Fibroblast of villous mesenchyme (primary cell): Measurements from ENCODE around the gene HYAL3. TPM values are rescaled to one million over a fixed set of nuclear protein-coding genes. Genes with fewer than 3 reads are reported as not detected.
"Not testable (repeated sequence)": the region's sequence is repeated elsewhere in the genome, so short reads cannot be mapped to it uniquely, and the experiment has no call there.

Experiments
- DNase-seq: peaks from one replicate; pipeline ENCODE4 v3.0.0-alpha.2; 2010; ENCODE audit warnings: low read depth
- H3K4me3 ChIP-seq: 2 replicates; pipeline ENCODE4 v1.5.1; 2011; ENCODE audit warnings: low read depth, mild to moderate bottlenecking, low read length
- total RNA-seq: library from RNA; depleted of rRNA; stranded (reverse); fragments of >200 nt; gene quantifications from 2 replicates; pipeline ENCODE4 v1.2.3, GENCODE V29; 2012
- TF ChIP-seq, protein P1 (sequence below): IDR thresholded peaks from 2 replicates; pipeline ENCODE4 v1.5.1; 2012; ENCODE audit warnings: low read depth, mild to moderate bottlenecking, low read length; ENCODE audit not compliant: insufficient read depth

Gene HYAL3
- total RNA-seq, 1 donor, result 6.5 TPM

DNA sequence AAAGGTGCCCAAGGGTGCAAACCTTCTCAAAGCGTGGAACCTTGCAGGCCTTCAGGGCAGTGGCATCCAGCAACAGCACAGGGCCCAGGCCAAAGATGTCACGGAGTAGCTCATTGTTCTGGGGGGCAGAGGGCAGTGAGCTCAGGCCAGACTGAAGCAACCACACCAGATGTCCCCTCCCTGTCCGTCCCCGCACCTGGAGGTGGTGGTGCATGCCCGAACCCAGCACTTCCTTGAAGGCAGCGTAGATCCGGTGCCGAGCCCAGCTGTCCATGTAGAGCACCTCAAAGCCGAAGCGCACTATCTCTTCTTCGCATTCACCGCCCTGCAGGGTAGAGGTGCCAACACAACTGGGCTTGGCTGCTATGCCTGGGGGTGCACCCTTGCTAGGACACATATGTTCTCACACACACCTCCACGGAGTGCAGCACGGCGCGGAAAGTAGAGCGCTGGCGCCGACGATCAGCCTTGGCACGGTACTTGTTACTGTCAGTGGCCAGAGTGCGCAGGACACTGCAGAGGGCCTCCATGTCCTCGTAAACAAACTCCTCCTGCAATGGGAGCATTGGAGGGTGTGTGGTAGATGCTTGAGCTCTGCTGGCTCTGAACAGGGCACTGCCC is 10.7 kb downstream of the HYAL3 start:
- TF ChIP-seq, protein P1, sequence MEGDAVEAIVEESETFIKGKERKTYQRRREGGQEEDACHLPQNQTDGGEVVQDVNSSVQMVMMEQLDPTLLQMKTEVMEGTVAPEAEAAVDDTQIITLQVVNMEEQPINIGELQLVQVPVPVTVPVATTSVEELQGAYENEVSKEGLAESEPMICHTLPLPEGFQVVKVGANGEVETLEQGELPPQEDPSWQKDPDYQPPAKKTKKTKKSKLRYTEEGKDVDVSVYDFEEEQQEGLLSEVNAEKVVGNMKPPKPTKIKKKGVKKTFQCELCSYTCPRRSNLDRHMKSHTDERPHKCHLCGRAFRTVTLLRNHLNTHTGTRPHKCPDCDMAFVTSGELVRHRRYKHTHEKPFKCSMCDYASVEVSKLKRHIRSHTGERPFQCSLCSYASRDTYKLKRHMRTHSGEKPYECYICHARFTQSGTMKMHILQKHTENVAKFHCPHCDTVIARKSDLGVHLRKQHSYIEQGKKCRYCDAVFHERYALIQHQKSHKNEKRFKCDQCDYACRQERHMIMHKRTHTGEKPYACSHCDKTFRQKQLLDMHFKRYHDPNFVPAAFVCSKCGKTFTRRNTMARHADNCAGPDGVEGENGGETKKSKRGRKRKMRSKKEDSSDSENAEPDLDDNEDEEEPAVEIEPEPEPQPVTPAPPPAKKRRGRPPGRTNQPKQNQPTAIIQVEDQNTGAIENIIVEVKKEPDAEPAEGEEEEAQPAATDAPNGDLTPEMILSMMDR, result no peak
- DNase-seq, result no peak
- H3K4me3 ChIP-seq, result no peak overlapping the region

DNA sequence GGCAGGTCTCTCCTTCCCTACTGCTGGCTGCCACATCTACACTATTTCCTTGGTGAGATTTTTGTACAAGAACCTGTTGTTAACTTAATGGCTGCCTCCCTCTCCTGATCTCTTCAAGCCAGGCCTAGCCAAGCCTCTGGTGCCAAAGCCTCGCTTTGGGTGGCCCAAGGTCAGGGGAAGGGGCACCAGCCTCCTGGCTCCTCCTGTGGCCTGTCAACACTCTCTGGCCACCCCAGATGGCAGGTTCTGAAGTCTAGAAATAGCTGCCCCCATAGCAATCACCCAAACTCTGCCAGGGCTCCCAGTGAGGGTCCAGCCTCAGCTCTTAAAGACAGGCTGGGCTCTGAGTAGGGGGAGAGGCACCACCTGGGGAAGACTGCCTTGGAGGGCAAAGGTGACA is 11.9 kb downstream of the HYAL3 start:
- TF ChIP-seq, protein P1, result no peak

DNA sequence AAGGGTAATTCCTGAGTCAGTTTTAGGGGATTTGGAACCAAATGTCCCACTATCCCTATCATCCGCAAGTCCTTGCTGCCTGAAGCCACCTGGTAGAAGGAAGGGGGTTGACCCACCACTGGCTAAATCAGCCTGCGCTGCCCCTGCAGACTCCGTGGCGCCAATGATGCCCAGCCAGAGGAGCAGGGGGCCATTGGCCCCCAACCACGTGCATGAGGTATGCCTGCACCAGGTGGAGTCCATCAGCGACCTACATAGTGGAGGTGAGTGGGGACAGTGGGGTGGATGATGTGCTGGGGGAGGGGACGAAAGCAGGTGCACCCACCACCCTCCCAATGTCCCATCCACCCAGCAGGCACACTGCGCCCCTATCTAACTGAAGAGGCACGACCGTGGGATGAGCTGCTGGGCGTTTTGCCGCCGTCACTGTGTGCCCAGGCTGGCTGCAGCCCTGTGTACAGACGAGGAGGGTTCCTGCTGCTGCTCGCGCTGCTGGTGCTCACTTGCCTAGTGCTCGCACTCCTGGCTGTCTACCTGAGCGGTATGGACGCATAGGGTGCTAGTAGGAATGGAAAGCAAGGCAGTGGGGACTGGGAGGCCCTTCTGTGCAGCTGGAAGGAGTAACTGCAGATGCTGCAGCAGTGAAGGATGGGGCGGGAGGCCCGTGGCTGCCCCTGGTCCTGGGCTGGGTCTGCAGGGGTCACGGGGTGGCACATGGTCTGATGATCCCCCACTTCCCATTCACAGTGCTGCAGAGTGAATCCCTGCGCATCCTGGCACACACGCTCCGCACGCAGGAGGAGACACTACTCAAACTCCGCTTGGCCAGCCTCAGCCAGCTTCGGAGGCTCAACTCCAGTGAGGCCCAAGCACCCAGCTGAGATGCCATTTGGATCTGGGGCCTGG is 12.6 kb downstream of the HYAL3 start:
- TF ChIP-seq, protein P1, result no peak
- DNase-seq, result no peak
- H3K4me3 ChIP-seq, result no peak overlapping the region

More for the DNA sequence above, 11.9 kb downstream of the HYAL3 start:
- no peak for DNase-seq
- H3K4me3 ChIP-seq, result no peak overlapping the region

DNA sequence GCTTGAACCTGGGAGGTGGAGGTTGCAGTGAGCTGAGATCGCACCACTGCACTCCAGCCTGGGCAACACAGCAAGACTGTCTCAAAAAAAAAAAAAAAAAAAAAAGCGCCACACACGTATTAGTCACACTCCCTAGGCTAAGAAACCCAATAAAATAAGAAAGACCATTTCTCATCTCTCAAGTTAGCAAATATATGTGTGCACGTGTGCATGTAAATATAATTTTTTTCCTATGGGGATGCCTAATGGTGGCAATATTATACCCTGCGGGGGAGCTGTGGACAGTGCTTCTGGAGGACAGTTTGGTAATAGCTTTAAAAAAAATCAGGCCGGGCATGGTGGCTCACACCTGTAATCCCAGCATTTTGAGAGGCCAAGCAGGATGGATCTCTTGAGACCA is 15.1 kb downstream of the HYAL3 start:
- DNase-seq, result not testable (repeated sequence)

DNA sequence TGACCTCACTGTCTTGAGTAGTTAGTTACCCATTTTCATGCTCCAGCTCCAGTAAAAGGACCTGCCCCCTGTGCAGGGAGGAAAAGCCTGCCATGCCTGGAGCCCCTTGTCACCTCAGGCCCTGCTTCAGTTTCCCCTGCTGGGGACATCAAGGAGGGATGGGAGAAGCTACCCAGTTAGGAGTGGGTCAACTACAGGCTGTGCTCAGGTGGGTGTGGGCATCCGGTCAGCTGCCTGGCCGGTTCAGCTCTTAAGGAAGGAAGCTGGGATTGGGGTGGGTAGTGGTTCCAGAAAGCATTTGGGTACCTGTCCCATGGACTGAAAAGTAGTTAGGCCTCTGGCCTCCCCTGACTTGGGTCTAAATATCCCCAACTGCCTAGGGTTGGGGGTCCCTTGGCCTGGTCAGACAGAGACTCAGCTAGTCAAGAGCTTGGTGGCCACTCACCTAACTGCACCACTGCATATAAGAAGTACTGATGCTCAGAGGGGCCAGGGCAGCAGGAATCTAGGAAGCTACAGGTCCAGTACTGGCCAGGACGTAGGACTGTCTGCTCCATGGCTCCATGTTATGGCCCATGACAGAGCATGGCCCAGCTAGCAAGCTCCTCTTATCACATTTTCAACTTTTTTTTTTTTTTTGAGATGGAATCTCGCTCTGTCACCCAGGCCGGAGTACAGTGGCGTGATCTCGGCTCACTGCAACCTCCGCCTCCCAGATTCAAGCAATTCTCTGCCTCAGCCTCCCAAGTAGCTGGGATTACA is 19.8 kb downstream of the HYAL3 start:
- TF ChIP-seq, protein P1, result no peak
- no peak for DNase-seq
- H3K4me3 ChIP-seq, result no peak overlapping the region

More for the DNA sequence above, 15.1 kb downstream of the HYAL3 start:
- H3K4me3 ChIP-seq, result not testable (repeated sequence)

DNA sequence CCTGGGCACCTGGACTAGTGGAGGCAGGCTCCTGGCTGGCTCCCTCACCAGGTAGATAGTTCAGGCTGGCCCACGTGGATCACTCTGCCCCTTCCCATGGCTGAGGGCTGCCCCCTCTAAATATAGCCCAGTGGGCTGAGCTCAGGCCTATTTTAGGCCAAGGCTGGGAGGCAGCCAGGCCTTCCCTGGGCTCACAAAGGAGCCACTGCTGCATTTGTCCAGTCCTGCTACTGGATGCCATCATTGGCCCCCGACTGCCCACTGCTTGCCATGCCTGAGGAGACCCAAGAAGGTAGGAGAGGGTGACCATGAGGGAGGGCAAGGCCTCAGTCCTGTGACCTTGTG is 20.4 kb downstream of the HYAL3 start, which contains the start of gene LSMEM2:
Gene LSMEM2 (plus strand): TSS at position 208 of the 345 bp plus-strand sequence. CDS start 27 bp downstream, at position 235.
- H3K4me3 ChIP-seq, result no peak within 1 kb of the TSS
- TF ChIP-seq, protein P1, result no peak
- no peak for DNase-seq
